GM23338 (cell line): Measurements from ENCODE around the gene CSRNP3.

ENCODE experiments used
- CREB1 ChIP-seq: fragments of 250-450 bp; sonication (Bioruptor Pico); IDR thresholded peaks from 2 replicates; pipeline ENCODE4 v1.5.0; 2020; ENCODE audit warnings: low read depth, mild to moderate bottlenecking, moderate library complexity
- REST ChIP-seq: IDR thresholded peaks from one replicate; pipeline ENCODE4 v1.6.1; 2018; ENCODE audit warnings: antibody characterized with exemption; ENCODE audit not compliant: unreplicated experiment
- TF ChIP-seq, protein P1 (sequence below), 2 experiments: fragments of 200-600 bp in 1 of 2; sonication (generic) in 1 of 2; conservative IDR thresholded peaks; 2 replicates each; pipeline versions ENCODE4 v1.5.1 to v1.6.1; 2016 to 2017; ENCODE audit warnings: antibody characterized with exemption in 2 of 2, low read depth in 2 of 2, mild to moderate bottlenecking in 2 of 2, moderate library complexity in 1 of 2

GRCh38 chr2:165701147-165701546, 231.6 kb downstream of the CSRNP3 start:
- TF ChIP-seq, protein P1, sequence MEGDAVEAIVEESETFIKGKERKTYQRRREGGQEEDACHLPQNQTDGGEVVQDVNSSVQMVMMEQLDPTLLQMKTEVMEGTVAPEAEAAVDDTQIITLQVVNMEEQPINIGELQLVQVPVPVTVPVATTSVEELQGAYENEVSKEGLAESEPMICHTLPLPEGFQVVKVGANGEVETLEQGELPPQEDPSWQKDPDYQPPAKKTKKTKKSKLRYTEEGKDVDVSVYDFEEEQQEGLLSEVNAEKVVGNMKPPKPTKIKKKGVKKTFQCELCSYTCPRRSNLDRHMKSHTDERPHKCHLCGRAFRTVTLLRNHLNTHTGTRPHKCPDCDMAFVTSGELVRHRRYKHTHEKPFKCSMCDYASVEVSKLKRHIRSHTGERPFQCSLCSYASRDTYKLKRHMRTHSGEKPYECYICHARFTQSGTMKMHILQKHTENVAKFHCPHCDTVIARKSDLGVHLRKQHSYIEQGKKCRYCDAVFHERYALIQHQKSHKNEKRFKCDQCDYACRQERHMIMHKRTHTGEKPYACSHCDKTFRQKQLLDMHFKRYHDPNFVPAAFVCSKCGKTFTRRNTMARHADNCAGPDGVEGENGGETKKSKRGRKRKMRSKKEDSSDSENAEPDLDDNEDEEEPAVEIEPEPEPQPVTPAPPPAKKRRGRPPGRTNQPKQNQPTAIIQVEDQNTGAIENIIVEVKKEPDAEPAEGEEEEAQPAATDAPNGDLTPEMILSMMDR (conservative IDR thresholded peaks at IDR 0.05; ENCODE audit: low read depth in 2 of 2) = no peak
- TF ChIP-seq CREB1 (CRISPR knock-in tag) (no peak), REST (no peak)
